Measurements from ENCODE around the gene GFY.
A peak's percentile ranks its signal among the peaks of the same experiment; 100 is the strongest.

Gene GFY

GRCh38 chr19:49396738-49397505 is 28.3 kb upstream of the GFY start:
- no peak overlapping the region for H3K27ac Mint-ChIP-seq
- peaks cover 29% of the 10 kb centered on the region for H3K27me3 Mint-ChIP-seq
- H3K4me1 Mint-ChIP-seq (ENCODE audit: low read depth) = peaks cover 10% of the 10 kb centered on the region
- no peak overlapping the region for H3K4me3 Mint-ChIP-seq
- no peaks in the 10 kb centered on the region for H3K9me3 Mint-ChIP-seq
- no peaks in the 10 kb centered on the region for H3K36me3 Mint-ChIP-seq (ENCODE audit: low read depth)
- intact Hi-C loops (cut with micrococcal nuclease) = no loop called here

DNA sequence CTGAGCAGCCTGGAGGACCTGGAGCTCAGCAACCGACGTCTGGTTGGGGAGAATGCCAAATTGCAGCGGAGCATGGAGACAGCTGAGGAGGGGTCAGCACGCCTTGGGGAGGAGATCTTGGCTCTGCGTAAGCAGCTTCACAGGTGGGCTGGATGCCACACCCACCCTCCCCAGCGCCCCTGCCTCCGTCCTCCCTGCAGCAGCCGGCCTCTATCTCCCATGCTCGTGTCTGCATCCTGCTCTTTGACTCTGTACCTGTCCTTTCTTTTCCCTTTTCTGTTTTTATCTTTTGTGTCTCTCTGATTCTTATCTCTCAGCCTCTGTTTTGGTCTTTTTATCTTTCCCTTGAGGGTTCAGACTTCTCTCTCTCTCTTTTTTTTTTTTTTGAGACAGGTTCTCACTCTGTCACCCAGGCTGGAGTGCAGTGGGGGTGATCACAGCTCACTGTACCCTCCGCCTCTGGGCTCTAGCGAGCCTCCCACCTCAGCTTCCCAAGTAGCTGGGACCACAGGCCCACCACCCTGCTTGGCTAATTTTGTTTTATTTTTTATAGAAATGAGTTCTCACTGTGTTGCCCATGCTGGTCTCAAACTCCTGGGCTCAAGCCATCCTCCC is 27.1 kb upstream of the GFY start:
- intact Hi-C loops (cut with micrococcal nuclease) = no loop called here
- no peak overlapping the region for H3K4me3 Mint-ChIP-seq
- H3K27ac Mint-ChIP-seq = no peak overlapping the region
- no peaks in the 10 kb centered on the region for H3K36me3 Mint-ChIP-seq (ENCODE audit: low read depth)
- peaks cover 20% of the 10 kb centered on the region for H3K27me3 Mint-ChIP-seq
- H3K9me3 Mint-ChIP-seq = no peaks in the 10 kb centered on the region
- peaks cover 7% of the 10 kb centered on the region for H3K4me1 Mint-ChIP-seq (ENCODE audit: low read depth)

- Mint-ChIP-seq H3K27me3 (peaks cover 19% of the 10 kb centered on the region), H3K9me3 (no peaks in the 10 kb centered on the region), H3K27ac (no peak overlapping the region), H3K4me3 (no peak overlapping the region), H3K36me3 (ENCODE audit: low read depth) (no peaks in the 10 kb centered on the region), H3K4me1 (ENCODE audit: low read depth) (peaks cover 7% of the 10 kb centered on the region)
- intact Hi-C loops (cut with micrococcal nuclease) = no loop called here
These were observed 26.3 kb upstream of the GFY start for GRCh38 chr19:49398931-49399330.

DNA sequence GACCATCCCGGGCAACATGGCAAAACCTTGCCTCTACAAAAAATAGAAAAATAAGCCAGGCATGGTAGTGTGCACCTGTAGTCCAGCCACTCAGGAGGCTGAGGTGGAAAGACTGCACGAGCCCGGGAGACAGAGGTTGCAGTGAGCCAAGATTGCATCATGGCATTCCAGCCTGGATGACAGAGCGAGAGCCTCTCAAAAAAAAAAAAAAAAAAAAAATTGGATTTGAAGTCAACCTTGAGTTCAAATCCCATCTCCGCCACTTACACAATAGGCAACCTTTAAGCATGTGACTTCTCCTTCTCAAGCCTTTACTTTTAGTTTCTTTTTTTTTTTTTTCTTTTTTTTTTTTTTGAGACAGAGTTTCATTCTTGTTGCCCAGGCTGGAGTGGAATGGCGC is 25.2 kb upstream of the GFY start:
- H3K9me3 Mint-ChIP-seq = no peaks in the 10 kb centered on the region
- intact Hi-C loops (cut with micrococcal nuclease) = no loop called here
- peaks cover 13% of the 10 kb centered on the region for H3K27me3 Mint-ChIP-seq
- H3K27ac Mint-ChIP-seq = no peak overlapping the region
- H3K4me1 Mint-ChIP-seq (ENCODE audit: low read depth) = peaks cover 7% of the 10 kb centered on the region
- no peak overlapping the region for H3K4me3 Mint-ChIP-seq
- H3K36me3 Mint-ChIP-seq (ENCODE audit: low read depth) = no peaks in the 10 kb centered on the region

- H3K4me1 Mint-ChIP-seq (ENCODE audit: low read depth) = peaks cover 20% of the 10 kb centered on the region
- intact Hi-C loops (cut with micrococcal nuclease) = no loop called here
- H3K9me3 Mint-ChIP-seq = no peaks in the 10 kb centered on the region
- H3K27me3 Mint-ChIP-seq = peaks cover 16% of the 10 kb centered on the region
- H3K27ac Mint-ChIP-seq = no peak overlapping the region
- H3K4me3 Mint-ChIP-seq = no peak overlapping the region
- no peaks in the 10 kb centered on the region for H3K36me3 Mint-ChIP-seq (ENCODE audit: low read depth)
These were observed 21.6 kb upstream of the GFY start for GRCh38 chr19:49403404-49404187.

DNA sequence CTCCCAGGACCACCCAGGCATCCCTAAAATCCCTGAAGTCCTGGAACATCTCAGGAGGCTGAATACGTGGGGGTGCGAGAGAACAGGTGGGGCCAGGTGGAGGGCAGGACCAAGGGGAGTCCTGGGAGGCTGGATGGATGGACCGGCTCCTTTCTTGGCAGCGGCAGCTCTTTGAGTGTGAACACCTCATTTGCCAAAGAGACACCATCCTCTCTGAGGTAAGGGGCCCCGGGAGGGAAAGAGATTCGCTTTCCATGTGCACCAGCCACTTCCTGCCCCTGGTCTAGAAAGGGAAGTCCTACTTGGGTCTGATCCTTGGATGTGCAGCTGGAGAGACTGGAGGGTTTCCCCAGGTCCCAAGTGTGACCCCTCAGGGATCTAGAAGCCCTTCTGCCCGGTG is 18.1 kb upstream of the GFY start:
- no peak overlapping the region for H3K4me3 Mint-ChIP-seq
- H3K27ac Mint-ChIP-seq = no peak overlapping the region
- H3K27me3 Mint-ChIP-seq = peaks cover 18% of the 10 kb centered on the region
- H3K36me3 Mint-ChIP-seq (ENCODE audit: low read depth) = no peaks in the 10 kb centered on the region
- H3K9me3 Mint-ChIP-seq = no peaks in the 10 kb centered on the region
- intact Hi-C loops (cut with micrococcal nuclease) = no loop called here
- peaks cover 41% of the 10 kb centered on the region for H3K4me1 Mint-ChIP-seq (ENCODE audit: low read depth)

DNA sequence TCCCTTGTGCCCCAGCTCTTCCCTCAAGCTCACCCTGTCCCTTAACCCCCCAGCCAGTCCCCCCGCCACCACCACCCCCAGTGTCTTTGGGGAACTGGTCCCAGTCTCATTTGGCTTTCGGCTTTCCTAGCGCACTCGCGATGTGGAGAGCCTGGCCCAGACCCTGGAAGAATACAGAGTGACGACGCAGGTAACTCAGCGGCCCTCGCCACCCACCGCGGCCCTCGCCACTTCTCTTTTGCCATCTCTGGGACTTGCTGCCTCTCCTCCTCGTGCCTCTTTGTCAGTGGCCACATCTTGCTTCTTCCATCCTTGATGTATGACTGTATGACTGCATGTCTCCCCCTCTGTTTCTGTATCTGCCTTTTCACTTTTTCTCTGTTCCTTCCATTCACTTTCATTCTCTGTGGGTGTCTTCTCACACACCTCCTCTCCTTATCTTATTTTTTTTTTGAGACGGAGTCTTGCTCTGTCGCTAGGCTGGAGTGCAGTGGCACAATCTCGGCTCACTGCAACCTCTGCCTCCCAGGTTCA is 17.6 kb upstream of the GFY start:
- intact Hi-C loops (cut with micrococcal nuclease) = no loop called here
- H3K27me3 Mint-ChIP-seq = peaks cover 23% of the 10 kb centered on the region
- no peaks in the 10 kb centered on the region for H3K9me3 Mint-ChIP-seq
- H3K36me3 Mint-ChIP-seq (ENCODE audit: low read depth) = no peaks in the 10 kb centered on the region
- no peak overlapping the region for H3K27ac Mint-ChIP-seq
- no peak overlapping the region for H3K4me3 Mint-ChIP-seq
- H3K4me1 Mint-ChIP-seq (ENCODE audit: low read depth) = peaks cover 43% of the 10 kb centered on the region

GRCh38 chr19:49408816-49409440 is 16.3 kb upstream of the GFY start:
- Mint-ChIP-seq H3K27me3 (peaks cover 27% of the 10 kb centered on the region), H3K27ac (peak overlapping the region; percentile 89), H3K4me3 (no peak overlapping the region), H3K4me1 (ENCODE audit: low read depth) (peaks cover 50% of the 10 kb centered on the region), H3K9me3 (no peaks in the 10 kb centered on the region), H3K36me3 (ENCODE audit: low read depth) (no peaks in the 10 kb centered on the region)
- intact Hi-C loops (cut with micrococcal nuclease) = no loop called here

GRCh38 chr19:49409441-49410029 is 15.7 kb upstream of the GFY start:
- Mint-ChIP-seq H3K9me3 (no peaks in the 10 kb centered on the region), H3K27me3 (peaks cover 30% of the 10 kb centered on the region), H3K4me1 (ENCODE audit: low read depth) (peaks cover 50% of the 10 kb centered on the region), H3K4me3 (peak overlapping the region; percentile 0), H3K27ac (peak overlapping the region; percentile 89), H3K36me3 (ENCODE audit: low read depth) (no peaks in the 10 kb centered on the region)
- intact Hi-C loops (cut with micrococcal nuclease) = no loop called here

- Mint-ChIP-seq H3K4me1 (ENCODE audit: low read depth) (peaks cover 54% of the 10 kb centered on the region), H3K9me3 (no peaks in the 10 kb centered on the region), H3K36me3 (ENCODE audit: low read depth) (no peaks in the 10 kb centered on the region), H3K27ac (peak overlapping the region; percentile 17), H3K4me3 (no peak overlapping the region), H3K27me3 (peaks cover 36% of the 10 kb centered on the region)
- intact Hi-C loops (cut with micrococcal nuclease) = no loop called here
These were observed 13.4 kb upstream of the GFY start for GRCh38 chr19:49411681-49412326.

DNA sequence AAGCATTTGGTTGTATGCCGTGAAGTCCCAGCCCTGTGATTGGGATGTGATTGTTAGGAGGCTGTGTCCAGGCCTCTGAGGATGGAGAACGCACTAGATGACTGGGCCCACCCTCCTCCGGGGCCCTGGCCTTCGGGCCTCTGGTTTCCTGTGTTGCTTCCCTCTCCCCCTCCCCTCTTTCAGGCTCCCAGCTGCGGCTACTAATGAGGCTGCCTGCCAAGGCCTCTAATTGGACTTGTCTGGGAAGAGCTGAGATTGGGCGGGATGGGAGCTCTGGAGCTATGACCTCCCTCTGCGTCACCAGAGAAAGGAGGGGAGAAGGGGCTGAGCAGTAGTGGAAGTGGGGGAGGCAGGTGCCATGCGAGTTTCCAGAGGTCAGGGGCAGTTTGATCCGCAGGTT is 11.8 kb upstream of the GFY start:
- no peak overlapping the region for H3K4me3 Mint-ChIP-seq
- no peaks in the 10 kb centered on the region for H3K9me3 Mint-ChIP-seq
- H3K36me3 Mint-ChIP-seq (ENCODE audit: low read depth) = no peaks in the 10 kb centered on the region
- intact Hi-C loops (cut with micrococcal nuclease) = no loop called here
- H3K27me3 Mint-ChIP-seq = peaks cover 36% of the 10 kb centered on the region
- peak overlapping the region; percentile 17 for H3K27ac Mint-ChIP-seq
- peaks cover 39% of the 10 kb centered on the region for H3K4me1 Mint-ChIP-seq (ENCODE audit: low read depth)

- H3K4me1 Mint-ChIP-seq (ENCODE audit: low read depth) = peaks cover 29% of the 10 kb centered on the region
These were observed 10.9 kb upstream of the GFY start for GRCh38 chr19:49414256-49414655.

GRCh38 chr19:49415102-49415809 is 9.9 kb upstream of the GFY start:
- Mint-ChIP-seq H3K36me3 (ENCODE audit: low read depth) (no peaks in the 10 kb centered on the region), H3K9me3 (no peaks in the 10 kb centered on the region), H3K4me3 (no peak overlapping the region), H3K27me3 (peaks cover 50% of the 10 kb centered on the region), H3K4me1 (ENCODE audit: low read depth) (peaks cover 21% of the 10 kb centered on the region), H3K27ac (no peak overlapping the region)
- intact Hi-C loops (cut with micrococcal nuclease) = no loop called here

More at GRCh38 chr19:49414256-49414655, 10.9 kb upstream of the GFY start:
- Mint-ChIP-seq H3K36me3 (ENCODE audit: low read depth) (no peaks in the 10 kb centered on the region), H3K27ac (peak overlapping the region; percentile 5), H3K9me3 (no peaks in the 10 kb centered on the region), H3K27me3 (peaks cover 40% of the 10 kb centered on the region), H3K4me3 (no peak overlapping the region)
- intact Hi-C loops (cut with micrococcal nuclease) = no loop called here

All from dendritic cell treated with granulocyte-macrophage colony-stimulating factor and Interleukin-4, amounts not matched to agents 40 ng/mL and 50 ng/mL, for 4 days (primary cell).